GM21423 (cell line): ENCODE measurements around the gene HS6ST3.
"Not testable (repeated sequence)": the region's sequence is repeated elsewhere in the genome, so short reads cannot be mapped to it uniquely, and the experiment has no call there.

Experiments
- ATAC-seq: cut with Tn5 transposase; IDR thresholded peaks from one replicate; pipeline ENCODE4 v1.9.1; 2021; ENCODE audit warnings: mild to moderate bottlenecking, moderate library complexity; ENCODE audit not compliant: unreplicated experiment

HS6ST3 gene

DNA sequence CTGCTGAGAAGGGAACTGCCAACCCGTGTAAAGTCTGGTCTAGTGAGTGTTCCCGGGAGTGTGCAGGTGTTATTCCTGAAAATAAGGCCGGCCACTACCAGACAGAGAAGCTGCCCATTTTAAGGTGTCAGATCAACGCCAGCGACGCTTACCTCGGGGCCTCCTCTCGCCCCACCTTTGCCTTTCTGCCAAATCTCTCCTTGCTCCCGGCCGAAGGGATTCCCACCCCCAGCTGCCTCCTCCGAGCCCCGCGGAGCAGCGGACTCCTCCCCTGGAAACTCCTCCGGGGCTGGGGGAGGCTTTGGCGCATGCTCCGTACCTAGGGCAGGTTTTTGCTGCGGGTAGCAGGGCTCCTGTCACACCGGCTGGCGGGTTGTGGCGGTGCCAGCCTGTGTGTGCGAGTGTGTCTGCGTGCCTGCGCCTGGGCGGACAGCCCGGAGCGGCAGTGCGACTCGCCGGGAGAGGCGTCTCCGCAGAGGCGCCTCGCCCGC, at the start of gene HS6ST3:
TSS of gene HS6ST3 (plus strand) at position 359 of the 491 bp plus-strand sequence.
- ATAC-seq: no peak

DNA sequence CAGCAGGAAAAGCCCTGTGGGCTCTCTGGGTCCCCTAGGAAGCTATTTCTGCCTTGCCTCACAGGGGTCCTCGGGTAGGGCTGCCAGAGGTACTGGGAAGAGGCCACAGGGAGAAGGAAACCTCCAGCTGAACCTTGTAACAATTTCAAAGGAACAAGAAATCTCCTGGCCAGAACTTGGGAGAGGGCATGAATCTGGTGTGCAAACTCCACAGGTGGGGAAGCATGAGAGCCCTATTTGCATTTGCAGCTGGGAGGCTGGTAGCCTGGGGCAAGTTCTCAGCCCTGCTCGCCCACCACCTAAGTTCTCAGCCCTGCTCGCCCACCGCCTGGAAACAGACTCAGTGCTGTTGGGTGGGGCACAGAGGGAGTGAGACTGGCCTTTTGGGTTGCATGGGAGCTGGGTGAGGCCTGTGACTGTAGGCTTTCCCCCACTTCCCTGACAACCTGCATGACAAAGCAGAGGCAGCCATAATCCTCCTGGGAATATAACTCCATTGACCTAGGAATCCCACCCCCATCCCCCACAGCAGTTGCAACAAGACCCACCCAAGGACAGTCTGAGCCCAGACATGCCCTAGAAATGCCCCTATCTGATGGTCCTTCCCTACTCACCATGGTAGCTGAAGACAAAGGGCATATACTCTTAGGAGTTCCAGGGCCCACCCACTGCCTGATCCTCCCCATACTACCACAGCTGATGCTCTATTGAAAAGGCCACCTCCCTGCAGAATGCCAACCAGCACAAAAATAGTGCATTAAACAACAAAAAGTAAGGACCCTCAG, 48.4 kb upstream of the HS6ST3 start:
- no peak for ATAC-seq

DNA sequence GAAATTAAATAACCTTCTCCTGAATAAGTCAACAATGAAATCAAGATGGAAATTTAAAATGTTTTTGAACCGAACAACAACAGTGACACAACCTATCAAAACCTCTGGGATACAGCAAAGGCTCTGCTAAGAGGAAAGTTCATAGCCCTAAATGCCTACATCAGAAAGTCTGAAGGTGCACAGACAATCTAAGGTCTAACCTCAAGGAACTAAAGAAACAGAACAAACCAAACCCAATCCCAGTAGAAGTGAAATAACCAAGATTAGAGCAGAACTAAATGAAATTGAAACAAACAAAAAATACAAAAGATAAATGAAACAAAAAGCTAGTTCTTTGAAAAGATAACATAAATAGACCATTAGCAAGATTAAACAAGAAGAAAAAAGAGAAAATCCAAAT, 45.7 kb upstream of the HS6ST3 start:
- ATAC-seq: no peak

DNA sequence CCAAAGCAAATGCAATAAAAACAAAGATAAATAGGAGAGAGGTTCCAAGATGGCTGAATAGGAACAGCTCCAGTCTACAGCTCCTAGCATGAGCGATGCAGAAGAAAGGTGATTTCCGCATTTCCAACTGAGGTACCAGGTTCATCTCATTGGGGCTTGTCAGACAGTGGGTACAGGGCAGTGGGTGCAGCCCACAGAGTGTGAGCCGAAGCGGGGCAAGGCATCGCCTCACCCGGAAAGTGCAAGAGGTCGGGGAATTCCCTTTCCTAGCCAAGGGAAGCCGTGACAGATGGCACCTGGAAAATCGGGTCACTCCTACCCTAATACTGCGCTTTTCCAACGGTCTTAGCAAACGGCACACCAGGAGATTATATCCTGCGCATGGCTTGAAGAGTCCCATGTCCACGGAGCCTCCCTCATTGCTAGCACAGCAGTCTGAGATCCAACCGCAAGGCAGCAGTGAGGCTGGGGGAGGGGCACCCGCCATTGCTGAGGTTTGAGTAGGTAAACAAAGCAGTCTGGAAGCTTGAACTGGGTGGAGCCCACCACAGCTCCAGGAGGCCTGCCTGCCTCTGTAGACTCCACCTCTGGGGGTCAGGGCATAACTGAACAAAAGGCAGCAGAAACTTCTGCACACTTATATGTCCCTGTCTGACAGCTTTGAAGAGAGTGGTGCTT, 43.3 kb upstream of the HS6ST3 start:
- ATAC-seq: not testable (repeated sequence)

DNA sequence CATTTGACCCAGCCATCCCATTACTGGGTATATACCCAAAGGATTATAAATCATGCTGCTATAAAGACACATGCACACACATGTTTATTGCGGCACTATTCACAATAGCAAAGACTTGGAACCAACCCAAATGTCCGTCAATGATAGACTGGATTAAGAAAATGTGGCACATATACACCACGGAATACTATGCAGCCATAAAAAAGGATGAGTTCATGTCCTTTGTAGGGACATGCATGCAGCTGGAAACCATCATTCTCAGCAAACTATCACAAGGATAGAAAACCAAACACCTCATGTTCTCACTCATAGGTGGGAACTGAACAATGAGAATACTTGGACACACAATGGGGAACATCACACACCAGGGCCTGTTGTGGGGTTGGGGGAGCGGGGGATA, 39.0 kb upstream of the HS6ST3 start:
- not testable (repeated sequence) for ATAC-seq

DNA sequence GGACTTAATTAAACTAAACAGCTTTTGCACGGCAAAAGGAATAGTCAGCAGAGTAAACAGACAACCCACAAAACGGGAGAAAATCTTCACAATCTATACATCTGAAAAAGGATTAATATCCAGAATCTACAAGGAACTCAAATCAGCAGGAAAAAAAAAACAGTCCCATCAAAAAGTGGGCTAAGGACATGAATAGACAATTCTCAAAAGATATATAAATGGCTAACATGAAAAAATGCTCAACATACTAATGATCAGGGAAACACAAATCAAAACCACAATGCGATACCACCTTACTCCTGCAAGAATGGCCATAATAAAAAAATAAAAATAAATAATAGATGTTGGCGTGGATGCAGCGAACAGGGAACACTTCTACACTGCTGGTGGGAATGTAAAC, 38.4 kb upstream of the HS6ST3 start:
- ATAC-seq: not testable (repeated sequence)

DNA sequence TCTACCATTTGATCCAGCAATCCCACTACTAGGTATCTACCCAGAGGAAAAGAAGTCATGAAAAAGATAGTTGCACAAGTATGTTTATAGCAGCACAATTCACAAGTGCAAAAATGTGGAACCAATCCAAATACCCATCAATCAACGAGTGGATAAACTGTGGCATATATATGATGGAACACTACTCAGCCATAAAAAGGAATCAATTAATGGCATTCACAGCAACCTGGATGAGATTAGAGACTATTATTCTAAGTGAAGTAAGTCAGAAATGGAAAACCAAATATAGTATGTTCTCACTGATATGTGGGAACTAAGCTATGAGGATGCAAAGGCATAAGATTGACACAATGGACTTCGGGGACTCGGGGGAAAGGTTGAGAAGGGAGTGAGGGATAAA, 38.0 kb upstream of the HS6ST3 start:
- ATAC-seq: not testable (repeated sequence)

DNA sequence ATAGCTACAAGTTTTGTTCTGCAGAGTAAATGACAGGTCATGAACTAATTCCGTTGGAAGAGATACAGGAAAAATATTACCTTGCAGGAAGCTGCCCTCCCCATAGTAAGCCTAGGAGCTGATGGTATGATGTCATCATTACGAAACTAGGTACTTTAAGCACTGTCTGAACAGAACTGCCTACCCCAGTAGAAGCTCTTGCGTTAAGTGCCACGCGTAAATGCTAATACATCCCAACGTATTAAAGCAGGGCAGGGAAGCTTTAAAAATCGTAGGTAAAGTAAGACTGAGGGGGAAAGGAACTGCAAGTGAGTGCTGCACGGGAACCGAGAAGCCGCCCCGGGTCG, 37.3 kb upstream of the HS6ST3 start:
- ATAC-seq: peak; percentile 51

DNA sequence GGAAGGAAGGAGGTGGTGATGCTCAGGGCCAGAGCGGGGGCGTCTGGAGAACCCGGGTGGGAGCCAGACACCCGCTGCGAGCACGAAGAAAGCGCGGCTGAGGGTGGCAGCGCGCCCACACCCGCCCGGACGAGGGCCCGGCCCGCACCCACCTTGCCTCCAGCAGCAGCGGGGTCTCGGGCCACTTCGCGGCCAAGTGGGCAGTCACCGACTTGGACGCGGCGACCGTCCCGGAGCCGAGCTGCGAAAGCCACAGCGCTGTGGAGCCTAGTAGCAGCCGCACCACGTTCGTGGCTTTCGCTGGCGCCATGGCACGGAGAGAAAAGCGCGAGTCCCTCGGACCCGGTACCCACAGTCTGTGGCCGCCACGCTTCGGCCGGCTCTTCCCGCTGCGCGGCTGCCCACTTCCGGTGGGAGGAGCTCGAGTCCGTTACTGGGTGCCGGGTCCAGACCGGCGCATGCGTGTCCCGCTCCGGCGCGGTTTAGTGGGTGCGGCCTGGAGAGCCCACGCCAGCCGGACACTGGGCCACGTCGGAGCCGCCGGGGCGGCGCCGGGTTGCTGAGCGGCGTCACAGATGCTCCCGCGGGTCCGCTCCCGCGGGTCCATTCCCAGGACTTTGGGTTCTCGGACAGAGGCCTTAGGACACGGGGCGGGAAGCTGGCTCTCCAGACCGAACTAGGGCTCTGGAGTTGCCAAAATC, 36.8 kb upstream of the HS6ST3 start, which contains the start of gene UGGT2:
TSS of gene UGGT2 (minus strand) at position 399 of the 701 bp plus-strand sequence. CDS start at position 310, 89 bp downstream.
- peak; percentile 96 for ATAC-seq

DNA sequence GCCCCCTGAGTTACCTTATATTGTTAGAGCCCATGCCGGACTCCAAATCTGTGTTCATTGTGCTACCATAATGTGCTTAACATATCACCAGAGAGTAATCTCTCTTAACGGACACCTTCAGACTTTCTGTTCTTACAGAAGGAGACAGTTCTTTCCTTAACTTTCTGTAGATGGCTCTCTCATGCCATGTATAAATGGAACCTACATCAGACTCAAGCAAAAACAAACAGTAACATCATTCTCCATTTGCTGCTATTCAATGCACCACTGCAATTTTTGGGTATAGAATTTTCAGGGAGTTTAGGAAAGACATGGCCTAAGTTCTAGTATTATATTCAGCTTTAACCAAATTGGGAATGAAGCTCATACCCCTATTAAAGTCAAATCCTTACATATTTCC, 24.1 kb upstream of the HS6ST3 start:
- no peak for ATAC-seq

DNA sequence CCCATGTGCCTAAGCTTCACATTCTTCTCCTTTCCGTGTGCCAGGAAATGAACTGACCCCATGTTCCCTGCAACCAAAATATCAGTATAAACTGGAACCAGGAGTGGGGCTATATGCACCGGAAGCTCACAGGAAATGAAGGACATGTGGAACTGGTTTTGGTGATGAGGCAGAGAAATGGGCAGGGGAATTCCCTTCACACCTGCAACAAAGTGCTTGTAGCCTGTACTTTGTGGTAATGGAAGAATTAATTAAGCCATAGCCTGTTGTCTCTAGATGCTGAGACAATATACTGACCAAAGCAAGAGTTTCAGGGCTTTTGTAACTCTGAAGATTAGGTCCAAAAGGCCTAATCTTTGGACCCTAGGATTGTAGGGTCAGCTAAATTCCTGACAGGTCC, 21.2 kb upstream of the HS6ST3 start:
- no peak for ATAC-seq

DNA sequence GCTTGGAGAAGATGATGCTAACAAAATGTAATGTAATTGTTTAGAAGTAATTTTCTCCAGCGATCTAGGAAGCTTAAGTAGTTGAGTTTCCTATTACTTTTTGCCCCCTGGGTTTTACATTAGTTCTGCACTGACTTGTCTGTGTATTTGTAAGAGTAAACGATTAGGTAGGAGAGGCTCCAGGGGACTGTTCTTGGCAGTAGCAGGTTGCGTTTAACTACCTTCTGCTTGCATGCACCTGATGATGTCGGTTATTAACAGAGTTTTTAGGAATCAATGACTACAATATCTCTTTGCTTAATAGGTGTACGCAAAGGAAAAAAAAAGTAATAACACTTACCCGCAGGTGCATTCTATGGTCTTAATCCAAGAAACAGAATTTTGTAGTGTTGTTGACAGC, 18.4 kb upstream of the HS6ST3 start:
- ATAC-seq: no peak

DNA sequence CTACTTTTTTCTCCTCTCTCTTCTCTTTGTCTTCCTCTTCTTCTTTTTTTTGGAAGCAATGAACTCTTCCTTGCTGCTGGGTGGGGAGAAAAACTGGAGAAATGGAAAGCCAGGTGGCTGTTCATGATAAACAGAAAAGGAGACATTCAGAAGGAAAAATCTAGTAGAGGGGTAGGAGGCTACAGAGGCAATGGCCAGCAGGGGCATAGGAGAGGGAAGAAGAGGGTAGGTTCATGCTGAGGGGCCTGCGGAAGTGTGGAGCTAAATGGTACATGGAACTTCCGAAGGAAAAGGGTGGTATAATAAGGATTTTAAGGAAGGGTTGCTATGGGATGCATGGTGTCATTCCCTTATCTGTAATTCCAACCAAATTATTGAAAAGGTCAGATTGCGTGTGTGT, 17.5 kb upstream of the HS6ST3 start:
- no peak for ATAC-seq

DNA sequence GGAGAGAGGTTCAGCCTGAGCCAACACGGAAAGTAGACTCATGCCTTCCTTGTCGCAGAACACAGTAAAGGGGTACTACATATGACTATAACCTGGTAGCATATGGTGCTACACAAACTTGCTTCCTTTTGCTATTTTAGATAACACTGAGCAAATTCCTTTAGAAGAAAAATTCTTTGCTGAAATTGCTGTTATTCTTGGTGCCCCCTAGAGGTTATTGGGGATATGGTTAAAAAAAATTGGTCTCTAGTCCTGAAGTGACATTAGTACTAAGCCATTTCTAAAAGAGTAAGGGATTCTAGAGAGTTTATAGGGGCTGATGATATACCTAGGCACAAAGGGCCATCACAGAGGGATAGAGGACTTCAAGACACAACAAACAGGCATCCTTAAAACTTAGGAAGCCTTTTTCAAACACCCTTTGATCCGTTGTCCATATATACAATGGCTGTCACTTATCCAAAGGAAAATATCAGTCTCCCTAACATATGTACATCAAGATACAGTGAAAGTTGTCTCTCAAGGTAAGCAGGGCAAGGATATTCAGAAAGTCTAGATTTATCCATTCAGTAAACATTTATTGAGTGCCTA, 13.9 kb upstream of the HS6ST3 start:
- no peak for ATAC-seq

DNA sequence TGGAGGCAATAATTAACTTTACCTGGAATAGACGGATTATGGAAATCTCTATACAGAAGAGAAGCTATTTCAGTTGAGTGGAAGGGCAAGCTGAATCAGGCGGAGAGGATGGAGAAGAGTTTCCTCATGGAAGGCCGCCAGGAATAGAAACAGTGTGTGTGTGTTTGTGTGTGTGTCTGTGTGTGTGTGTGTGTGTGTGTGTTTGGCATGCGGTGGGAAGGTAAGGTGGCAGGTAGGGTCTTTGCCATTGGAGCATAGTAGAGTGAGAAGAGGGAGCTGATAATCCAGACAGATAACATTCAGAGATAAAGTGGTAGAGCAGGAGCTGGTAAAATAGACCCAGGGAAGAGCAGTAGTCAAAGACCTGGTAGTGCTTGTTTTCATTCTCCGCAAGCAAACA, 9.2 kb upstream of the HS6ST3 start:
- no peak for ATAC-seq

DNA sequence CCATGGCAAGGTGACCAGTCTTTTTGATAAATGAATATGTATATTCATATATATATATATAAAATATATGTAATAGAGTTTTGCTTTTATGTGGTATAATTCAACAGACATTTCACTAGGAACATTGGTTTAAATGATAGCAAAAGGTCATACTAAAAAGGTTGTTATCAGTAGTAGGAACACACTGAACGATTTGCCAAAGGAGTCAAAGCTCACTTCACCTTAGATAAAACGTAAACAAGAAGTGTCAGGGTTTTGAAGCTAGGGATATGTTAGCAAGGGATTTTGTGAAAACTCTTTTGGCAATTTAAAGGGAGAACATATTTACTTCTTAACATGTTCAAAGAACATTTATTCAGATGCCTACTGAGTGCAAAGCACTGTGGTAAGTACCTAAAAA, 8.0 kb upstream of the HS6ST3 start:
- no peak for ATAC-seq

DNA sequence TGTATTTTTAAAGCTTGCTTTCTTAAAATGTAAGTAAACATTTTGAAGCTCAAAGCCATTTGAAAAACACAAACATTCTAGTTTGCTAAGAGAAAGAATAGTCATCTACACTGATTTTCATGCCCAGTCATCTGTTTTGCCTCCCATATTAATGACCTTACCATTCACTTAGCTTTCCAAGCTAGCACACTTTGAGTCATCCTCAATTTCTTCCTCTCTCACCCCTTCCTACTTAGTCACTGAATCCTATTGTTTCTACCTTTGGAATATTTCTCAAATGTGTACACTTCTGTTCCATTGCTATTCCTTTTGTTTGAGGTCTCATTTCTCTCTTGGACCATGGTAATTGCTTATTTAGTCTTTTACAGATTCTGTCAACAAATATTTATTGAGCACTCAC, 7.3 kb upstream of the HS6ST3 start:
- no peak for ATAC-seq

DNA sequence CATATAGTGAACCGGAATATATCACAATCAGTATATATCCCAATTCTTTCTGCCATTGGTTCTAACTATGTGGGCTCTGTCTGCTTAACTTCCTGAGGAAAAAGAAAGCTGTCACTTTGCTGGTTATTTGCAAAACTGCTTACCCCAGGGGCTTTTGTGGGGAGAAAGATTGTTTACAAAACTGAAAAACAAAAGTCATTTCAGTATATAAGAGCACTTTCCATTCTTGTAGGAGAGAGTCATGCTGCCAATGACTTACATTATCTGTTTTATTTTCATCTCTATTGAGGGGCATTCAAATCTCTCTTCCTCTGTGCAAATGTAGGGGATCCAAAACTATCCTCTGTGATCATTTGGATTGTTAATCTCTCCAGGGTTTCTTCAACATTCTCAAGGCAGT, 3.2 kb upstream of the HS6ST3 start:
- no peak for ATAC-seq

DNA sequence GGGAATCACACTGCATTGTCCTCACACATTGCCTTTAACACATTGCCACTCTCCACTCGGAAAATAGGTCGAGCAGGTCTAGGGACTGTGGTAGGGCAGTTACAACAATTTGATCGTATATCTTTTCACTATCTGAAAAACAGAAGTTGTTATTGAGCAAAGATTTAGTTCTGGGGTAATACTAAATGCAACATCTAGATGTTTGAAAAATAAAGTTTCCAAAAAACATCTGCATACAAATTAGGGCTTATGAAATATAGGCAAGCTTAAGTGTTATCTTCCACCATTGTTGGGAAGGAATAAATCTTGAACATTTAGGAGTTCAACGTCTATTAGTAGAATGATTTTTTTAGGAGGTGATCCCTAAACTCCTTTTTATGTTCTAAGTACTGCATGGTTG, 768 bp upstream of the HS6ST3 start:
- no peak for ATAC-seq

DNA sequence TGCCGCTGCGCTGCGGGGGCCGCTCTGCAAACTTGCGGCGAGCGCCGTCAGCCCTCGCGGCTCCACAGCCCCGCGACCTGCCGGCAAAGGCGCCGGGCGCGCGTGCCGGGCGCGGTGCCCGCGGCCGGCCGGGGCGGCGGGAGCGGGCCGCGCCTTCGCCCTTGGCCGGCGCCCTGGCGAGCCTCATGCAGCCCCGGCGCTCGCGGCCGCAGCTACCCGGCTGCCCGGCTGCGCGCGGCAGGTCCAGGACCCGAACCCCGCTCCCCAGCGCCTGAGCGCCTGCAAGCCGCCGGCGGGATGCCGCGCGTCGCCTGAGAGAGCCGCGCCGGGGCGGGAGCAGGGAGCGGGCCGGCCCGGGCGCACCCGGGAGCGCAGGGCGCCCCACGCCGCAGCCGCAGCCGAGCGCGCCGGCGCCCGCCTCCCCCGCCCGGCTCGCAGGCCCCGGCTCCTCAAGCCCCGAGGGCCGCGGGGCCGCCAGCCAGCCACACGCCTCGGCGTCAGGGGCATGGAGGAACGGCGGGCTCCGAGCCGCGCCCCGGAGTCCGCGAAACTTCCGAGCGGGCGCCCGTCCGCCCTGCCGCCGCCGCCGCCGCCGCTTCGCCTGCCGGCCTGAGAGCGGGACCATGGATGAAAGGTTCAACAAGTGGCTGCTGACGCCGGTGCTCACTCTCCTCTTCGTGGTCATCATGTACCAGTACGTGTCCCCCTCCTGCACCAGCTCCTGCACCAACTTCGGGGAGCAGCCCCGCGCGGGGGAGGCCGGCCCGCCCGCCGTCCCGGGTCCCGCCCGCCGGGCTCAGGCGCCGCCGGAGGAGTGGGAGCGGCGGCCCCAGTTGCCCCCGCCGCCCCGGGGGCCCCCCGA, 564 bp downstream of the HS6ST3 start:
- ATAC-seq: no peak
